ENCODE measurements around the gene LTBP1. TPM values are rescaled to one million over a fixed set of nuclear protein-coding genes. Genes with fewer than 3 reads are reported as not detected.

LTBP1 gene
- total RNA-seq, 1 donor from 2014 or later: 3.9 TPM

- no peak for DNase-seq
- Mint-ChIP-seq H3K9me3 (ENCODE audit: unreplicated experiment) (peaks cover 1% of the 10 kb centered on the region), H3K36me3 (ENCODE audit: unreplicated experiment) (no peaks in the 10 kb centered on the region), H3K27ac (ENCODE audit: unreplicated experiment) (no peak overlapping the region), H3K4me3 (ENCODE audit: unreplicated experiment) (no peak overlapping the region), H3K4me1 (ENCODE audit: low read depth, unreplicated experiment) (peaks cover 4% of the 10 kb centered on the region), H3K27me3 (ENCODE audit: unreplicated experiment) (no peaks in the 10 kb centered on the region)
- TF ChIP-seq CTCF (IDR thresholded peaks at IDR 0.05; ENCODE audit: partially characterized antibody, unreplicated experiment): no peak
Observed at GRCh38 chr2:33014268-33014667, 67.5 kb downstream of the LTBP1 start.

- Mint-ChIP-seq H3K9me3 (ENCODE audit: unreplicated experiment) (no peaks in the 10 kb centered on the region), H3K36me3 (ENCODE audit: unreplicated experiment) (no peaks in the 10 kb centered on the region), H3K4me1 (ENCODE audit: low read depth, unreplicated experiment) (peaks cover 4% of the 10 kb centered on the region), H3K27ac (ENCODE audit: unreplicated experiment) (no peak overlapping the region), H3K27me3 (ENCODE audit: unreplicated experiment) (no peaks in the 10 kb centered on the region), H3K4me3 (ENCODE audit: unreplicated experiment) (no peak overlapping the region)
- no peak for DNase-seq
- no peak for TF ChIP-seq CTCF (IDR thresholded peaks at IDR 0.05; ENCODE audit: partially characterized antibody, unreplicated experiment)
Observed at GRCh38 chr2:33015421-33016142, 68.8 kb downstream of the LTBP1 start.

GRCh38 chr2:33018271-33018670 lies 71.5 kb downstream of the LTBP1 start:
- no peak for TF ChIP-seq CTCF (IDR thresholded peaks at IDR 0.05; ENCODE audit: partially characterized antibody, unreplicated experiment)
- no peak for DNase-seq
- H3K27ac Mint-ChIP-seq (ENCODE audit: unreplicated experiment): no peak overlapping the region
- peaks cover 12% of the 10 kb centered on the region for H3K4me1 Mint-ChIP-seq (ENCODE audit: low read depth, unreplicated experiment)
- H3K4me3 Mint-ChIP-seq (ENCODE audit: unreplicated experiment): no peak overlapping the region
- H3K9me3 Mint-ChIP-seq (ENCODE audit: unreplicated experiment): no peaks in the 10 kb centered on the region
- no peaks in the 10 kb centered on the region for H3K36me3 Mint-ChIP-seq (ENCODE audit: unreplicated experiment)
- H3K27me3 Mint-ChIP-seq (ENCODE audit: unreplicated experiment): no peaks in the 10 kb centered on the region

- no peaks in the 10 kb centered on the region for H3K27me3 Mint-ChIP-seq (ENCODE audit: unreplicated experiment)
- H3K4me1 Mint-ChIP-seq (ENCODE audit: low read depth, unreplicated experiment): peaks cover 10% of the 10 kb centered on the region
Observed at GRCh38 chr2:33019796-33020195, 73.0 kb downstream of the LTBP1 start.

More at GRCh38 chr2:33019796-33020195, 73.0 kb downstream of the LTBP1 start:
- DNase-seq: no peak
- Mint-ChIP-seq H3K27ac (ENCODE audit: unreplicated experiment) (no peak overlapping the region), H3K36me3 (ENCODE audit: unreplicated experiment) (no peaks in the 10 kb centered on the region), H3K9me3 (ENCODE audit: unreplicated experiment) (no peaks in the 10 kb centered on the region), H3K4me3 (ENCODE audit: unreplicated experiment) (no peak overlapping the region)
- no peak for TF ChIP-seq CTCF (IDR thresholded peaks at IDR 0.05; ENCODE audit: partially characterized antibody, unreplicated experiment)

Data from glutamatergic neuron (in vitro differentiated cells).